Esophagus mucosa (tissue), 1 donor: ENCODE measurements around the gene CACNB4. TPM values are rescaled to one million over a fixed set of nuclear protein-coding genes. Genes with fewer than 3 reads are reported as not detected.
"Not testable (repeated sequence)": the region's sequence is repeated elsewhere in the genome, so short reads cannot be mapped to it uniquely, and the experiment has no call there.

ENCODE experiments used
- ATAC-seq: fragments of 200-7000 bp; cut with Tn5 transposase; one replicate; pipeline ENCODE4 v1.9.1; 2020
- total RNA-seq: library from RNA; stranded (reverse); gene quantifications from one replicate; pipeline ENCODE4 v1.2.4, GENCODE V29; 2023
- donor health status: DM: yes; HTN: yes; CAD: no.

The CACNB4 gene
- 9.6 TPM for total RNA-seq

DNA sequence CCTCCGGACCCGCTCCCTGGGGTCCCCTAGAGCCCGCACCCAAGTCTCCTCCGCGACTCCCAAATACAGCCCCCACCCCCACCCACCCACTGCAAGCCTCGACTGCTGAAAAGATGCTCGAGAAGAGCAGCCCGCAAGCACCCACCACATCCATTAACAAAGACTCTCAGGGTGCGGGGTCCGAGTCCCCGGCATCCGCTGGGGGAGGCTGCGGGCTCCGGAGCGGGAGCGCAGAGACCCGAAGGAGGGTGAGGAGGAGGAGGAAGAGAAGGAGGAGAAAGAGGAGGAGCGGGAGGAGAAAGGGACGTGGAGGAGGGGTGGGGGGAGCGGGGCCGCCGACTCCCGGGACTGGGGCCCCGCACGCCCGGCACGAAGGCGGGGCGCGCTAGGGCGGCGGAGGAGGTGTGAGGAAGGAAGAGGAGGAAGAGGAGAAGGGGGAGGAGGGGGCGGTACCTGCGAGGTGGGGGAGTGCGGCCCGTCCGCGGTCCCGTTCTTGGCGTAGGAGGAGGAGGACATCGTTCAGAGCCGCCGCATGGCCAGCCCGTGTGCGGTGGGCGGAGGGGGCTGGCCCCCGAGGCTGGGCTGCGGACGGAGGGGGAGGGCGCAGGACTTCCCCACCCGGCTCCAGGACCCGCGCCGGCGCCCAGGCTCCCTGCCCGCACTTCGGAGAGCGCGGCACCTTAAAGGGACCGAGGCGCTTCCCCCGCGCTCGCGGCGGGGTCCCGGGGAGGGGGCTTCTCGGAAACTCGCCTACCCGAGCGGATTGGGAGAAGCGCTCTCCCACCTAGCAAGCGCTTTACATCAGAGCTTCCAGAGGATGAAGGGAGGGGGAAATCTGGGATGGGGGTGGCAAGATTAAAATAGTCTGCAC is at the start of gene CACNB4:
TSS of gene CACNB4 (minus strand) at position 549 of the 871 bp plus-strand sequence.
- ATAC-seq = peak; percentile 29

DNA sequence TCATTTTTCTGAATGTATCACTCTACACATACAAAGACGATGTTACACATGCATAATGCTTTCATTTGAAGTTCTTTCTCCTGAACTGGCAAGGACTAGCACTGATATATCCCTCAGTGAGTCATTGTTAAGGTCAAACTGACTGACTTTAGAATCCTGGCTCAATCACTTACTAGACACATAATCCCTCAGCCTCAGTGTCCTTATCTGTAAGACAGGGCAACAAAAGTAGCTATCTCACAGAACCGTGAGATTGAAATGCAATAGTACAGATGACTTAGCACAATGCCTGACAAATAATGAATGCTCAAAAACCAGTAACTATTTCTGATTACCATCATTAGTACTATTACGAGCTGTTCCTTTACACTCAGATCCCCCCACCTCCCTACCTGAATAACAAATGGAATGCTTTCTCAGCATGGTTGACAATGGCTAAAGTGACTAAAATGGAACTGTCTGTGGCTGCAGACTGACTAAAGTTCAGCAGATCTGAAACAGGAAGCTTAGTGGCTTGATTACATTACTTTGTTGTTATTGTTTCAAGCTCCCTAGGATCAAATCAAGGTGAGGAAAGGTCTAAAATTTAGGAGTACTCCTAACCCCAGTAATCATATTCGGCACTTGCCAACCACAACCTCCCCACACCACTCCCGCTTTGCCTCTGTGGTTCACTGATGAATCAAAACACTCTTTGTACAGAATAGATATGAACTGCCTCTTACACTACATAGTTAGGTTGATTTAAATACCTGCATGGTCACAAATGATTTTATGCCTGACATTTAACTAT is 35.8 kb upstream of the CACNB4 start:
- ATAC-seq = peak; percentile 57

GRCh38 chr2:152132306-152132705 is 33.5 kb upstream of the CACNB4 start:
- no peak for ATAC-seq

GRCh38 chr2:152127628-152128027 is 28.8 kb upstream of the CACNB4 start:
- no peak for ATAC-seq

DNA sequence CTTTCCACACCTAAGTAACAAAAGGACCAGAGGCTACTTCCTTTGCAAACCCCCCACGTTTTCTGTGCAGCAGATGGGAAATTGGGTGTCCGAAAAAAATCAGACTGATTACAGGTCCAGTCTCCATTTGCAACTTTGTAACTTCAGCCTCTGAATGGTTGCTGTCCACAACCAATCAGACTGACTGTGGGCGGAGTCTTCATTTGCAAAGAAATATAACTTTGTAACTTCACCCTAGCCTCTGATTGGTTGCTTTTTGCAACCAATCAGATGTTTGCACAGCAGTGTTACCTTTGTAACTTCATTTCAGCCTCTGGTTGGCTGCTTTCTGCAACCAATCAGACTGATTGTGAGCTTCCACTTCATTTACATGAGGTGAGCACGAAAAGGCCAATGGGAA is 27.8 kb upstream of the CACNB4 start:
- ATAC-seq = no peak

DNA sequence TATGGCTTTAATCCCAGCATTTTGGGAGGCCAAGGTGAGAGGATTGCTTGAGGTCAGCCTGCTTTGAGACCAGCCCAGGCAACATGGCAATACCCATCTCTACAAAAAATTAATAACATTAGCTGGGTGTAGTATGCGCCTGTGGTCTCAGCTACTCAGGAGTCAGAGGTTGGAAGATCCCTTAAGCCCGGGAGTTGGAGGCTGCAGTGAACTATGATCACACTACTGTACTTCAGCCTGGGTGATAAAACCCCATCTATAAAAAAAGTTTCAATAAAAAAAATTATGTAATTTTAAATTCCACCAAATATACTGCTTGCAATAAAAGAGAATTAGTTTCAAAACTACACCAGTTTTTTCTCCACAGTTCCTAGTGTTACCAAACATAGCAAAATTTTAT is 23.3 kb upstream of the CACNB4 start:
- no peak for ATAC-seq

- no peak for ATAC-seq
Observed at GRCh38 chr2:152120430-152120829, 21.6 kb upstream of the CACNB4 start.

DNA sequence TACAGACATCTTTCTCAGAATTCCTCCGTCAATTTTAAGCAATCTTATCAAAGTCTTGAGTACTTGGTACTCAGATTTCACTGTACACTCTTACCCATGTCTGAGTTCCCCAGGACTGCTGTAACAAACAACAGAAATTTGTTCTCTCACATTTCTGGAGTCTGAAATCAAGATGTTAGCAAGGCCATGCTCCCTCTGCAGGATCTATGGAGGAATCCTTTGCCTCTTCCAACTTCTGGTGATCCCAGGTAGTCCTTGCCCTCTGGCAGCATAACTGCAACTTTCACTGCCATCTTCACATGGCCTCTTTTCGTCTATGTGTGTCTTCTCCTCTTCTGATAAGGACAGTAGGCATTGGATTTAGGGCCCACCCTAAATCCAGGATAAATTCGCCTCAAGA is 17.1 kb upstream of the CACNB4 start:
- no peak for ATAC-seq

DNA sequence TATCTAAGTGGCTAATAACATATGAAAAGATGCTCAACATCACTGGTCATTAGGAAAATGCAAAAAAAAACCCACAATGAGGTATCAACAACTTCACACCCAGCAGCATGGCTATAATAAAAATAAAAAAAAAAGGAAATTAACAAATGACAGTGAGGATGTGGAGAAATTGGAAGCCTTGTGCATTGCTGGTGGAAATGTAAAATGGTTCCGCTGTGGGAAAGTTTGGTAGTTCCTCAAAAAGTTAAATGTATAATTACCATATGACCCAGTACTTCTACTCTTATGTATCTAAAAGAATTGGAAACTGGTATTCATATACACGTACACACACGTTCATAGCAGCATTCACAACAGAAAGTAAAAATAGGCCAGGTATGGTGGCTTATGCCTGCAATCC is 15.5 kb upstream of the CACNB4 start:
- ATAC-seq = no peak

DNA sequence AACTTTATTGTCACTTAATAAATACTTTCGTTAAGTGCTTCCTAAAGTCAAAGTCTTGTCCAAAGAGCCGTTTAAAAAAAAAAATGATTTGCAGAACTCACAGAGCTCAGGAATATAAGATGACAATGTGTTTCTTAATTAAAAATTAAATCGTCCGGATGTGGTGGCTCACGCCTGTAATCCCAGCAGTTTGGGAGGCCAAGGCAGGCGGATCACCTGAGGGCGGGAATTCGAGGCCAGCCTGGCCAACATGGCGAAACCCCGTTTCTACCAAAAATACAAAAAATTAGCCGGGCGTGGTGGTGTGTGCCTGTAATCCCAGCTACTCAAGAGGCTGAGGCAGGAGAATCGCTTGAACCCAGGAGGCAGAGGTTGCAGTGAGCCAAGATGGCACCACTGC is 8.3 kb upstream of the CACNB4 start:
- ATAC-seq = not testable (repeated sequence)

DNA sequence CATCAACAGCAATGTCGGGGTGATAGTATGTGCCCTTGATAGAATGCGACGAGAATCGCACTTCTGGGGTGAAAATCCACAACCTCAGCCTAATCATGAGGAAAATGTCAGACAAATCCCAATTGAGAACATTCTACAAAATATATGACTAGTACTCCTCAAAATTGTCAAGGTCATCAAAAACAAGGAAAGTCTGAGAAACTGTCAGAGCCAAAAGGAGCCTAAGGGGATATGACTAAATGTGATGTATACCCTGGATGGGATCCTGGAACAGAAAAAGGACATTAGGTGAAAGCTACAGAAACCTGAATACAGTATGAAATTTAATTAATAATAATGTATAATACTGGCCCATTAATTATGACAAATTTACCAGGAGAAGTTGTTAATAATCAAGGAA is 7.6 kb upstream of the CACNB4 start:
- ATAC-seq = no peak

GRCh38 chr2:152103271-152103670 is 4.4 kb upstream of the CACNB4 start:
- ATAC-seq = no peak

GRCh38 chr2:152100961-152101360 is 2.1 kb upstream of the CACNB4 start:
- no peak for ATAC-seq

DNA sequence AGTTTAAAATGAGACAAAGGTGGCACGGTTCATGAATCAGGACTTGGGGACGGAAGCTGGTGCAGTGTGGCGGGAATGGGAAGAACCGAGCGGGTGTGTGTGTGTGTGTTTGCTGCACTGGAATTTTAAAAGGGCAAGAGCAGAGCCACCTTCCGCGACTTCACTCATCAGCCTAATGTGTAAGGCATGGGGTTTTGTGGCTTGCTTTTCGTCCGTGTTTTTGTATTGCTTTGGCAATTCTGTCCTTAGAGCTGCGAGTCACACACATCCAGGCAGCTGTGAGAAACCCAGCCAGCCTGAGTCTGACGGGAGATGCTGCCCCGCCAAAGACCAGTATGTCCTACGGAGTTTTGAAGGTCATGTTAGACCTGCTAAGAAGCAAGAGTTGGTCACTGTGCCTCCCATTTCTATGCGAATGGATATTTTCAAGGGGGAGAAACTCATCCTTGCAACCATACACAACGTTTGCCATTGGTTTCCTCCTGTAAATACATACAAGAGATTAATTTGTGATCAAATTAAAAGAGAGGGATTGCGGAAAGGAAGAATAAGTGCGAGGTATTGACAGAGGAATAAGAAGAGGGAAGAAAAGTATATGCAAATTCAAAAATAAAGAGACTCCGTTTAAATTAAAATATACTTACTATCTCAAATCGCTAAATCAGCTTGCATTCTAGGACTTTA is 665 bp upstream of the CACNB4 start:
- peak; percentile 19 for ATAC-seq

GRCh38 chr2:152097801-152098495 is 896 bp downstream of the CACNB4 start:
- ATAC-seq = peak; percentile 49

DNA sequence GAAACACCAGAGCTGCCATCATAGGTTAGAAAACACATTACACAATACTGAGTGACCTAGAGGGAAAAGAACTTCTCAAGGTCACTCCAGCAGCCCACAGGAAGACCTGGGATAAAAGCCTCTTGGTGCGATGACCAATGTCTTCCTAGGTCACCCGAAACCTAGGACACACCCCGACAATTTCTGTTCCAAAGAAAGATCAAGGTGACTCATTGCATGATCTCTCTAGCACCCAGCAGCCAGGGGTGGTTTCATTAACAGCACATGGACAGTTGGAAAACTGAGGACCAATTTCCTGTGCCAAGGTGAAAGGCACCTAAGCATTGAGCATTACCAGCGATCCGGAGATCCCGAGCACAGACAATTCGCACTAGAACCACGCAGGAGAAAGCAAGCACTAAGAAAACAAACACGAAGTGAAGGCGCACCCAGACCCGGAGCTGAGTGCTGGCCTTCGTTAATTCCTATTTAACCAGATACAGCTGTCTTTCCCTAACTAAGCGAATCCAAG is 1.5 kb downstream of the CACNB4 start:
- peak; percentile 76 for ATAC-seq

- no peak for ATAC-seq
Observed at GRCh38 chr2:152095146-152095545, 3.7 kb downstream of the CACNB4 start.

DNA sequence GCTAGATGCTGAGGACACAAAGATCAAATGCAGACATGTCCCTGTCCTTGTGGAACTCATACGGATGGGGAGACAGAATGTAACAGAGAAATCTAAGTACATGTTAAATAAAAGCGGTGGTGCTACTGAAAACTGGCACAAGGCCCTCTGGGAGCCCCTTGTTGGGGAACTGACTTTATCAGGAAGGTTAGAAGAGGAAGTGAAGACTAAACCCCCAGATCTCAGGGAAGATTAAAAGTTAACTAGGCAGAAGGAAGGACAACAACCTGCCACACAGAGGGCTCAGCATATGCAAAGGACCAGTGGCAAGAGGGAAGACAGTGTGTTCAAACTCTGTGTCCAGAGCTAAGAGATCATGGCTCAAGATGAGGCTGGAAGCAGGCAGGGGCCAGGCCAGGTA is 4.8 kb downstream of the CACNB4 start:
- no peak for ATAC-seq

DNA sequence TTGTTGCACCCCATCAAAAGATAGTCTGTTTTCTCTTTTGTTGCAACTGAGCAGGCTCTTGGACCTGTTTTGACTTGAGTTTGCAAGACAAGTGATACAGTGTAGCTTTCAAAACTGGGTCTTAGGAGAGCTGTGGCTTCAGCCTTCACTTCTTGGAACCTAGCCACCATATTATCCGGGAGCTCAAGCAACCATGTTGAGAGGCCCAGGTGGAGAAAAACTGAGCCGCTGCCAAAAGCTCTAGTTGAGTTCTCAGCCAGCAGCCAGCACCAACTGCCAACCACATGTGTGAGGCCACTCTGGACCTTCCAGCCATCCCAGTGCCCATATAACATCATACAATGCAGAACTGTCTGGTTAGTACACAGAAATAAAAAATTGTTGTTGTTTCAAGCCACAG is 5.4 kb downstream of the CACNB4 start:
- peak; percentile 63 for ATAC-seq

DNA sequence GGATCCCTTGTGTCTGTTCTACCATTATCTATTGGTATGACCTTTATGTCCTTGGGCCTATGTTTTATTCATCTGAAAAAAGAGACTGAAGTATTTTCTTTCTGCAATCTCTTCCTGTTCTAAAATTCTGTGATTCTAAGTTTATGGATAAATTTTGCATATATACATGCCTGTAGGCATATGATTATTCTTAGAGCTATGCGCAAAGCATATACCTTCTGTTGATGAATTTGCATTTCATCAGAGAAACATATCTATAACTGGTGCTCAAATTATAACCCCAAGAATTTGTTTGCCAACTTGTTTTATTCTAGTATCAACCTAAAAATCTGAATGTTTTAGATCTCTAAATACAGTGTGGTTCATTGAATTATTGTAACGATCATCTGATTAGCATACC is 6.7 kb downstream of the CACNB4 start:
- ATAC-seq = no peak

DNA sequence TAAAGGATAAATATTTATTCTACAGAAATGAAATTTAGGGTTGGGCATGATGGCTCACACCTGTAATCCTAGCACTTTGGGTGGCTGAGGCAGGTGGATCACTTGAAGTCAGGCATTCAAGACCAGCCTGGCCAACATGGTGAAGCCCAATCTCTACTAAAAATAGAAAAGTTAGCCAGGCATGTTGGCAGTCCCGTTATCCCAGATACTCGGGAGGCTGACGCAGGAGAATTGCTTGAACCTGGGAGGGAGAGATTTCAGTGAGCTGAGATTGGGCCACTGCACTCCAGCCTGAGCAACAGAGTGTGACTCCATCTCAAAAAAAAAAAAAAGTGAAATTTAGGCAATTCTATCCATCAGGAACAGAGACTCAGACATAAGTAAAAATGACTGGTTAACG is 8.1 kb downstream of the CACNB4 start:
- ATAC-seq = not testable (repeated sequence)

DNA sequence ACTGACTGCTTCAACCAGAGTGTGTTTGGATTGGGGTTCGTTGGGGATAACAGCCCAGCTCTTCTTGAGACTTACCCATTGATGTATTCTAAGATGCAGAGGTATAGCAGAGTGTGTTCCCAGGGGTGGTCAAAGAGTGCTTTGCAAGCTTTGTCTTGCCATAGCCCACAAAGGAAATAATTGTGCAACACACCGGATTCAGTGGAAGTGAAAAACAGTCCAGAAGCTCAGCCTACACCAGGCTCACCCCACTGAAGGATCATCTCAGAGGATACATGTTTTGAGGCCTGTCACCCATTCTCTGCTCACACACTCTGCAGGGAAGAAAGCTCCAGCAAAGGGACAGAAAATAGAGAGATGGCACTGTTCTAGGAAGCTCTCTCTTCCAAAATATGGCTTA is 9.6 kb downstream of the CACNB4 start:
- no peak for ATAC-seq
